Stimulated activated CD4-positive, alpha-beta T cell treated with anti-CD3 and anti-CD28 coated beads, Interleukin-1b, Interleukin-23, amount 100 ng/mL, for 1 hour (primary cell): ENCODE results near the gene R3HDM2.
"Not testable (repeated sequence)": the region's sequence is repeated elsewhere in the genome, so short reads cannot be mapped to it uniquely, and the experiment has no call there.

Source experiments
- DNase-seq, 2 donors: peaks; one replicate each; pipeline ENCODE4 v3.0.0-alpha.2; 2020; ENCODE audit warnings: low read depth in 2 of 2

Gene R3HDM2

GRCh38 chr12:57329219-57329618, 101.6 kb downstream of the R3HDM2 start:
- DNase-seq = no peak

- DNase-seq = no peak
These were observed 105.4 kb downstream of the R3HDM2 start for GRCh38 chr12:57325395-57325794.

GRCh38 chr12:57323416-57323815, 107.4 kb downstream of the R3HDM2 start:
- DNase-seq = no peak

GRCh38 chr12:57320639-57321038, 110.2 kb downstream of the R3HDM2 start:
- no peak for DNase-seq

GRCh38 chr12:57319678-57320469, 111.0 kb downstream of the R3HDM2 start:
- no peak for DNase-seq

GRCh38 chr12:57315681-57316080, 115.2 kb downstream of the R3HDM2 start:
- DNase-seq = no peak

- not testable (repeated sequence) for DNase-seq
These were observed 118.6 kb downstream of the R3HDM2 start for GRCh38 chr12:57312287-57312686.

GRCh38 chr12:57309420-57309819, 121.4 kb downstream of the R3HDM2 start:
- DNase-seq = no peak

- no peak for DNase-seq
These were observed 129.8 kb downstream of the R3HDM2 start for GRCh38 chr12:57300961-57301584.

- DNase-seq = no peak
These were observed 131.3 kb downstream of the R3HDM2 start for GRCh38 chr12:57299514-57300016.

GRCh38 chr12:57296291-57296690, 134.6 kb downstream of the R3HDM2 start:
- DNase-seq = no peak

GRCh38 chr12:57282073-57282472, 148.8 kb downstream of the R3HDM2 start:
- DNase-seq = not testable (repeated sequence)

GRCh38 chr12:57280211-57281062, 150.4 kb downstream of the R3HDM2 start:
- peak; percentile 15 to 33 for DNase-seq

- no peak for DNase-seq
These were observed 152.1 kb downstream of the R3HDM2 start for GRCh38 chr12:57278465-57279381.

- no peak for DNase-seq
These were observed 153.8 kb downstream of the R3HDM2 start for GRCh38 chr12:57276935-57277563.

GRCh38 chr12:57276233-57276632, 154.6 kb downstream of the R3HDM2 start:
- DNase-seq = not testable (repeated sequence)

GRCh38 chr12:57273516-57273915, 157.3 kb downstream of the R3HDM2 start:
- no peak for DNase-seq

- no peak for DNase-seq
These were observed 158.3 kb downstream of the R3HDM2 start for GRCh38 chr12:57272337-57273151.

GRCh38 chr12:57270966-57271470, 159.8 kb downstream of the R3HDM2 start:
- no peak for DNase-seq

GRCh38 chr12:57268264-57268663, 162.6 kb downstream of the R3HDM2 start:
- no peak for DNase-seq
